NCI-H2081 treated with DMSO at 0.1 percent for 48 hours (cell line): ENCODE results near the gene KCNG2.

Experiments used
- DNase-seq: peaks from one replicate; lab custom pipeline; 2025; lab: John Stamatoyannopoulos, UW

Gene KCNG2

GRCh38 chr18:79823120-79823519, 25.4 kb downstream of the KCNG2 start:
- no peak for DNase-seq

- no peak for DNase-seq
Observed at GRCh38 chr18:79825913-79826312, 28.2 kb downstream of the KCNG2 start.

- no peak for DNase-seq
Observed at GRCh38 chr18:79826966-79827365, 29.2 kb downstream of the KCNG2 start.

- no peak for DNase-seq
Observed at GRCh38 chr18:79828258-79828657, 30.5 kb downstream of the KCNG2 start.

GRCh38 chr18:79829136-79829854, 31.6 kb downstream of the KCNG2 start:
- DNase-seq = no peak

GRCh38 chr18:79832169-79832568, 34.4 kb downstream of the KCNG2 start:
- no peak for DNase-seq

- no peak for DNase-seq
Observed at GRCh38 chr18:79834834-79835233, 37.1 kb downstream of the KCNG2 start.

GRCh38 chr18:79841936-79842335, 44.2 kb downstream of the KCNG2 start:
- no peak for DNase-seq

GRCh38 chr18:79844999-79845563, 47.3 kb downstream of the KCNG2 start:
- no peak for DNase-seq

- DNase-seq = no peak
Observed at GRCh38 chr18:79846936-79847557, 49.3 kb downstream of the KCNG2 start.

- no peak for DNase-seq
Observed at GRCh38 chr18:79847606-79848293, 50.0 kb downstream of the KCNG2 start.

GRCh38 chr18:79848294-79848578, 50.5 kb downstream of the KCNG2 start:
- DNase-seq = no peak

GRCh38 chr18:79848579-79849327, 51.0 kb downstream of the KCNG2 start:
- no peak for DNase-seq

GRCh38 chr18:79849328-79850207, 51.8 kb downstream of the KCNG2 start:
- no peak for DNase-seq

GRCh38 chr18:79850731-79851130, 53.0 kb downstream of the KCNG2 start:
- no peak for DNase-seq

GRCh38 chr18:79851489-79851888, 53.8 kb downstream of the KCNG2 start:
- no peak for DNase-seq

GRCh38 chr18:79851950-79852349, 54.2 kb downstream of the KCNG2 start:
- no peak for DNase-seq

GRCh38 chr18:79852561-79853302, 55.0 kb downstream of the KCNG2 start:
- DNase-seq = no peak

GRCh38 chr18:79853303-79853992, 55.7 kb downstream of the KCNG2 start:
- no peak for DNase-seq

GRCh38 chr18:79853993-79854364, 56.2 kb downstream of the KCNG2 start:
- no peak for DNase-seq
